GM10266 (cell line): Measurements from ENCODE around the gene DDR1.

Experiments used
- DNase-seq: peaks from one replicate; pipeline ENCODE4 v3.0.0; 2012; ENCODE audit errors: extremely low spot score
- TF ChIP-seq, protein P1 (sequence below): IDR thresholded peaks from 2 replicates; pipeline ENCODE4 v1.5.1; 2012; ENCODE audit warnings: mild to moderate bottlenecking, low read depth; ENCODE audit not compliant: control insufficient read depth, insufficient read depth; ENCODE audit errors: missing control alignments

The DDR1 gene

DNA sequence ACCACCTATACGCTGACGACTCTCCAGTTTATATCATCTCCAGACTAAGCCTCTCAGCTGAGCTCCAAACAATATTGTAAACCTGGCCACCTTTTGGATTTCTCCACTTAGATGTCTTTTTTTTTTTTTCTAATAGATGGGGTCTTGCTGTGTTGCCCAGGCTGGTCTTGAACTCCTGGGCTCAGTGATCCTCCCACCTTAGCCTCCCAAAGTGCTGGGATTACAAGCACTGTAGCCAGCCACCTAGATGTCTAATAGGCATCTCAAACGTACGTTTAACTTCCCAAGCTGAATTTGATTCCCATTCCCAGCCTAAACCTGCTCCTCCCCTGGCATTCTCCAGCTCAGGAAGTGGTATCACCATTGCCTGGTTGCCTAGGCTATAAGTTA, 5.2 kb downstream of the DDR1 start:
- no peak for DNase-seq
- TF ChIP-seq, protein P1, sequence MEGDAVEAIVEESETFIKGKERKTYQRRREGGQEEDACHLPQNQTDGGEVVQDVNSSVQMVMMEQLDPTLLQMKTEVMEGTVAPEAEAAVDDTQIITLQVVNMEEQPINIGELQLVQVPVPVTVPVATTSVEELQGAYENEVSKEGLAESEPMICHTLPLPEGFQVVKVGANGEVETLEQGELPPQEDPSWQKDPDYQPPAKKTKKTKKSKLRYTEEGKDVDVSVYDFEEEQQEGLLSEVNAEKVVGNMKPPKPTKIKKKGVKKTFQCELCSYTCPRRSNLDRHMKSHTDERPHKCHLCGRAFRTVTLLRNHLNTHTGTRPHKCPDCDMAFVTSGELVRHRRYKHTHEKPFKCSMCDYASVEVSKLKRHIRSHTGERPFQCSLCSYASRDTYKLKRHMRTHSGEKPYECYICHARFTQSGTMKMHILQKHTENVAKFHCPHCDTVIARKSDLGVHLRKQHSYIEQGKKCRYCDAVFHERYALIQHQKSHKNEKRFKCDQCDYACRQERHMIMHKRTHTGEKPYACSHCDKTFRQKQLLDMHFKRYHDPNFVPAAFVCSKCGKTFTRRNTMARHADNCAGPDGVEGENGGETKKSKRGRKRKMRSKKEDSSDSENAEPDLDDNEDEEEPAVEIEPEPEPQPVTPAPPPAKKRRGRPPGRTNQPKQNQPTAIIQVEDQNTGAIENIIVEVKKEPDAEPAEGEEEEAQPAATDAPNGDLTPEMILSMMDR: no peak

DNA sequence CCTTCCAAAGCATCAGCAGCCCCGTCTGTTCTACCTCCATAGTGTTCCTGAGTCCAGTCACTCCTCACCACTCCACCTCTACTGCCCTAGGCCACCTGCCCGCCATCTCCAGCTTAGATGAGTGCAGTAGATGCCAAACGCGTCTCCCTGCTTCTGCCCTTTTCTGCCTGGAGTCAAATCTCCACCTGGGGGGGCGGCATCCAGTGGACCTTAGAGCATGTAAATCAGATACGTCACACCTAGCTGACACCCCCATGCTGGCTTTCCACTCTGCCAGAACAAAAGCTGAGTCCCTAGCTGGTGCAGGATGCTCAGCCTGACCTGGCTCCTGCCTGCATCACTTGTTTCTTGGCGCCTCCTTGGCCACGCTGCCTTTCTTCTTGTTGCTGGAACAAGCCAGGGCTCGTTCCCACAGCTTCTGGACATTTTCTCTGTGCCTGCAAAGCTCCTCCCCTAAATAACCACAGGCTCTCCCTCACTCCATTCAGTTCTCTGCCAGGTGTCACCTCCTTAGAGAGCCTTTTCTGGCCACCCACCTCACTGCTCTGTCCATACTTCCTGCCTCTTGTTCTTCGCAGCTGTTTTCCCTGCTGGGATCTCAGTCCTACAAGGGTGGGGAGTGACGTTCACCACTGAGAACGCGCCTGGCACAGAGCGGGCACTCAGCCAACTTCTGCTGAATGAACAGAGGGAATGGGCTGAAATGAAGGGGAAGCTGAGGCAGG, 5.8 kb downstream of the DDR1 start:
- DNase-seq: peak; percentile 27
- TF ChIP-seq, protein P1: no peak

DNA sequence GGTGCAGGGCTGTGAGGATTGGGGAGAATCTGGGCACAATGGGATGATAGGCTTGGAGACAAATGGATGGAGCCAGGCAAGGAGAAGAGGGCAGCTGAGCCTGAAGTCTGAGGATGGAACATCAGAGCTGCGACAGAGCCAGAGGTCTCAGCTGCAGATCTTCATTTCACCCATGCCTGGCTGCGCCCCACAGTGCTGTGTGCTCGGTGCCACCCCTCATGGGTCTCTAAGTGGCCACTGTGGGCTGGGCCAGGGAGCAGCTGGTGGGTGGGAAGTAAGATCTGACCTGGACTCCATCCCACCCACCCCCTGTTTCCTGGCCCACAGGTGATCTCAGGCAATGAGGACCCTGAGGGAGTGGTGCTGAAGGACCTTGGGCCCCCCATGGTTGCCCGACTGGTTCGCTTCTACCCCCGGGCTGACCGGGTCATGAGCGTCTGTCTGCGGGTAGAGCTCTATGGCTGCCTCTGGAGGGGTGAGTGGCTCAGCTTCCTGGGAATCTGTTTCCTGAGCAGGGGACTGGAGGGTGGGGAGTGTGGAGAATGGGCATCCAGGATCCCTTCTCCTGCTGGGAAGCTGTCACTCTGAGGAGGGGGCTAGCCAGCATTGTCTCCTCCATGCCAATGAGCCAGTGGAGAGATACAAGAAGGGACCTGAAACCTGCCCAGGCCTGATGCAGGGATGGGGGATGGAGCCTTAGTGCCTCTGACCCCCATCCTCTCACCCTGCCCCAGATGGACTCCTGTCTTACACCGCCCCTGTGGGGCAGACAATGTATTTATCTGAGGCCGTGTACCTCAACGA, 6.5 kb downstream of the DDR1 start:
- TF ChIP-seq, protein P1: no peak
- DNase-seq: peak; percentile 17

DNA sequence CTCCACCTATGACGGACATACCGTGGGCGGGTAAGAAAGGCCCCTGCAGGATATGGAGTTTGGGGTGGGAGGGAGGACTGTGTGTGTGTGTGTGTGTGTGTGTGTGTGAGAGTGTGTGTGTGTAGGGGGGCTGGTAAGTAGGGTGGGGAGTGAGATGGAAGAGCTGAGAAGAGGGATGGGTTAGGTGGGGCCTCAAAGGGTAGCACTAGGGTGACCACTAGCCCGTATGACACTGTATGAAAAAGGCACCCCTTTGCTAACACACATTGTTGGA, 7.1 kb downstream of the DDR1 start:
- TF ChIP-seq, protein P1: no peak
- no peak for DNase-seq

DNA sequence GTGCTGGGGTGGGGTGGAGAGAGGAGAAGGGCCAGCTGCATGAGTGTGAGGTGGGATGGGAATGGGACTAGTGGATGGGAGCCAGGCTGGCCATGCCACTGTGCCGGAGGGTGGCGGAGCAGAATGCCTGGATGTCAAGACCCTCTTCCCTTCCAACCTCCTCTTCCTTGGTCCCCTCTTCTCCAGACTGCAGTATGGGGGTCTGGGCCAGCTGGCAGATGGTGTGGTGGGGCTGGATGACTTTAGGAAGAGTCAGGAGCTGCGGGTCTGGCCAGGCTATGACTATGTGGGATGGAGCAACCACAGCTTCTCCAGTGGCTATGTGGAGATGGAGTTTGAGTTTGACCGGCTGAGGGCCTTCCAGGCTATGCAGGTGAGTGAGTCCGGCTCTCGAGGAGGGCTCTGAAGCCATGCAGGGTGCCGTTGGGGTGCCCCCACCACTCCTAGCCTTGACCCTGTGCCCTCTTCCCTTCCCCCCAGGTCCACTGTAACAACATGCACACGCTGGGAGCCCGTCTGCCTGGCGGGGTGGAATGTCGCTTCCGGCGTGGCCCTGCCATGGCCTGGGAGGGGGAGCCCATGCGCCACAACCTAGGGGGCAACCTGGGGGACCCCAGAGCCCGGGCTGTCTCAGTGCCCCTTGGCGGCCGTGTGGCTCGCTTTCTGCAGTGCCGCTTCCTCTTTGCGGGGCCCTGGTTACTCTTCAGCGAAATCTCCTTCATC, 7.7 kb downstream of the DDR1 start:
- TF ChIP-seq, protein P1: no peak
- no peak for DNase-seq

DNA sequence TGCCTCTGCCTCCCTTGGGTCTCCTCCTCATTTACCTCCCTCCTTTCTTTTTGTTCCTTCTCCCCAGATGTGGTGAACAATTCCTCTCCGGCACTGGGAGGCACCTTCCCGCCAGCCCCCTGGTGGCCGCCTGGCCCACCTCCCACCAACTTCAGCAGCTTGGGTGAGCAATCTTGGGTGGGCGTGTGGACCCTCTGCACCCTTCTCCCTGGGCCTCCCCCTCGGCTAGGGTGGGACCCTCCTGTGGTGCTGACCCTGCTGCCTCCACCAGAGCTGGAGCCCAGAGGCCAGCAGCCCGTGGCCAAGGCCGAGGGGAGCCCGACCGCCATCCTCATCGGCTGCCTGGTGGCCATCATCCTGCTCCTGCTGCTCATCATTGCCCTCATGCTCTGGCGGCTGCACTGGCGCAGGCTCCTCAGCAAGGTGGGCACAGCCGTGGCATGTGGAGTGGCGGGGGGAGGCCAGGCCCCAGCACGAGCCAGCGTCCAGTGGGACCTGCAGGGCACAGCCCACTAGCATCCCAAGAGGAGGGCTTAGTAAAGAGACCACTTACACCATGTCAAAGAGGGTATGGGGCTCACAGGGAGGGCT, 8.8 kb downstream of the DDR1 start:
- DNase-seq: no peak
- TF ChIP-seq, protein P1: no peak
